ENCODE measurements around the gene TPCN2.

DNA sequence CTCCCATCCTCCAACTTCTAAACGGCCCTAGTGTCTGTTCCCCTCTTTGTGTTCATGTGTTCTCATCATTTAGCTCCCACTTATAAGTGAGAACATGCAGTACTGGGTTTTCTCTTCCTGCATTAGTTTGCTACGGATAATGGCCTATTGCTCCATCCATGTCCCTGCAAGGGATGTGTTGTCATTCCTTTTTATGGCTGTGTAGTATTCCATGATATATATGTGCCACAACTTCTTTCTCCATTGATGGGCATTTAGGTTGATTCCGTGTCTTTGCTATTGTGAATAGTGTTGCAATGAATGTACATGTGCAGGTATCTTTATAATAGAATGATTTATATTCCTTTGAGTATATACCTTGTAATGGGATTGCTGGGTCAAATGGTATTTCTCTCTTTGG, 101.4 kb downstream of the TPCN2 start:
- TF ChIP-seq, protein P1, sequence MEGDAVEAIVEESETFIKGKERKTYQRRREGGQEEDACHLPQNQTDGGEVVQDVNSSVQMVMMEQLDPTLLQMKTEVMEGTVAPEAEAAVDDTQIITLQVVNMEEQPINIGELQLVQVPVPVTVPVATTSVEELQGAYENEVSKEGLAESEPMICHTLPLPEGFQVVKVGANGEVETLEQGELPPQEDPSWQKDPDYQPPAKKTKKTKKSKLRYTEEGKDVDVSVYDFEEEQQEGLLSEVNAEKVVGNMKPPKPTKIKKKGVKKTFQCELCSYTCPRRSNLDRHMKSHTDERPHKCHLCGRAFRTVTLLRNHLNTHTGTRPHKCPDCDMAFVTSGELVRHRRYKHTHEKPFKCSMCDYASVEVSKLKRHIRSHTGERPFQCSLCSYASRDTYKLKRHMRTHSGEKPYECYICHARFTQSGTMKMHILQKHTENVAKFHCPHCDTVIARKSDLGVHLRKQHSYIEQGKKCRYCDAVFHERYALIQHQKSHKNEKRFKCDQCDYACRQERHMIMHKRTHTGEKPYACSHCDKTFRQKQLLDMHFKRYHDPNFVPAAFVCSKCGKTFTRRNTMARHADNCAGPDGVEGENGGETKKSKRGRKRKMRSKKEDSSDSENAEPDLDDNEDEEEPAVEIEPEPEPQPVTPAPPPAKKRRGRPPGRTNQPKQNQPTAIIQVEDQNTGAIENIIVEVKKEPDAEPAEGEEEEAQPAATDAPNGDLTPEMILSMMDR (IDR thresholded peaks at IDR 0.05), result no peak
- TF ChIP-seq POLR2A (IDR thresholded peaks at IDR 0.05), result no peak

Data from heart left ventricle (tissue), 13 donors.